IPS-18c (cell line): ENCODE results near the gene P4HA3.
A peak's percentile ranks its signal among the peaks of the same experiment; 100 is the strongest.

ENCODE experiments used
- H3K4me3 ChIP-seq: 2 replicates; pipeline ENCODE4 v1.7.0; 2013; ENCODE audit warnings: low read depth, mild to moderate bottlenecking, low read length, moderate library complexity; ENCODE audit not compliant: insufficient read depth
- H3K9me3 ChIP-seq: one replicate; pipeline ENCODE4 v1.6.1; 2013; ENCODE audit warnings: mild to moderate bottlenecking, low read length, moderate library complexity; ENCODE audit not compliant: control insufficient read depth, insufficient read depth

The P4HA3 gene

GRCh38 chr11:74321487-74322188 is 10.2 kb upstream of the P4HA3 start:
- H3K4me3 ChIP-seq, result no peak overlapping the region
- H3K9me3 ChIP-seq, result peaks cover 2% of the 10 kb centered on the region

GRCh38 chr11:74320538-74320937 is 9.1 kb upstream of the P4HA3 start:
- H3K4me3 ChIP-seq, result no peak overlapping the region
- H3K9me3 ChIP-seq, result peaks cover 2% of the 10 kb centered on the region

GRCh38 chr11:74319139-74319816 is 7.8 kb upstream of the P4HA3 start:
- Histone ChIP-seq H3K4me3 (no peak overlapping the region), H3K9me3 (peaks cover 2% of the 10 kb centered on the region)

GRCh38 chr11:74318241-74318932 is 6.9 kb upstream of the P4HA3 start:
- H3K9me3 ChIP-seq, result no peaks in the 10 kb centered on the region
- no peak overlapping the region for H3K4me3 ChIP-seq

- no peaks in the 10 kb centered on the region for H3K9me3 ChIP-seq
Observed at GRCh38 chr11:74316772-74317505, 5.5 kb upstream of the P4HA3 start.

GRCh38 chr11:74312326-74312725 is 886 bp upstream of the P4HA3 start:
- H3K4me3 ChIP-seq, result no peak overlapping the region
- no peaks in the 10 kb centered on the region for H3K9me3 ChIP-seq

More at GRCh38 chr11:74316772-74317505, 5.5 kb upstream of the P4HA3 start:
- H3K4me3 ChIP-seq, result no peak overlapping the region

- Histone ChIP-seq H3K9me3 (no peaks in the 10 kb centered on the region), H3K4me3 (peak overlapping the region; percentile 46)
Observed at GRCh38 chr11:74310857-74311256, 583 bp downstream of the P4HA3 start.

- Histone ChIP-seq H3K4me3 (no peak overlapping the region), H3K9me3 (no peaks in the 10 kb centered on the region)
Observed at GRCh38 chr11:74307434-74307833, 4.0 kb downstream of the P4HA3 start.

- H3K4me3 ChIP-seq, result no peak overlapping the region
- no peaks in the 10 kb centered on the region for H3K9me3 ChIP-seq
Observed at GRCh38 chr11:74306435-74307175, 4.8 kb downstream of the P4HA3 start.

- no peak overlapping the region for H3K4me3 ChIP-seq
- H3K9me3 ChIP-seq, result no peaks in the 10 kb centered on the region
Observed at GRCh38 chr11:74299015-74299414, 12.4 kb downstream of the P4HA3 start.

- Histone ChIP-seq H3K4me3 (no peak overlapping the region), H3K9me3 (no peaks in the 10 kb centered on the region)
Observed at GRCh38 chr11:74297484-74297883, 14.0 kb downstream of the P4HA3 start.

- no peak overlapping the region for H3K4me3 ChIP-seq
- H3K9me3 ChIP-seq, result no peaks in the 10 kb centered on the region
Observed at GRCh38 chr11:74288911-74289310, 22.5 kb downstream of the P4HA3 start.

- no peak overlapping the region for H3K4me3 ChIP-seq
- no peaks in the 10 kb centered on the region for H3K9me3 ChIP-seq
Observed at GRCh38 chr11:74288161-74288560, 23.3 kb downstream of the P4HA3 start.

GRCh38 chr11:74284466-74284865 is 27.0 kb downstream of the P4HA3 start:
- no peaks in the 10 kb centered on the region for H3K9me3 ChIP-seq
- no peak overlapping the region for H3K4me3 ChIP-seq

- no peaks in the 10 kb centered on the region for H3K9me3 ChIP-seq
- no peak overlapping the region for H3K4me3 ChIP-seq
Observed at GRCh38 chr11:74283580-74284180, 27.8 kb downstream of the P4HA3 start.

GRCh38 chr11:74282914-74283371 is 28.5 kb downstream of the P4HA3 start:
- no peaks in the 10 kb centered on the region for H3K9me3 ChIP-seq
- no peak overlapping the region for H3K4me3 ChIP-seq
